Measurements from ENCODE around the gene ADI1. TPM values are rescaled to one million over a fixed set of nuclear protein-coding genes. Genes with fewer than 3 reads are reported as not detected.

Gene ADI1
- total RNA-seq, 1 donor from 2014 or later, result 38.1 TPM

DNA sequence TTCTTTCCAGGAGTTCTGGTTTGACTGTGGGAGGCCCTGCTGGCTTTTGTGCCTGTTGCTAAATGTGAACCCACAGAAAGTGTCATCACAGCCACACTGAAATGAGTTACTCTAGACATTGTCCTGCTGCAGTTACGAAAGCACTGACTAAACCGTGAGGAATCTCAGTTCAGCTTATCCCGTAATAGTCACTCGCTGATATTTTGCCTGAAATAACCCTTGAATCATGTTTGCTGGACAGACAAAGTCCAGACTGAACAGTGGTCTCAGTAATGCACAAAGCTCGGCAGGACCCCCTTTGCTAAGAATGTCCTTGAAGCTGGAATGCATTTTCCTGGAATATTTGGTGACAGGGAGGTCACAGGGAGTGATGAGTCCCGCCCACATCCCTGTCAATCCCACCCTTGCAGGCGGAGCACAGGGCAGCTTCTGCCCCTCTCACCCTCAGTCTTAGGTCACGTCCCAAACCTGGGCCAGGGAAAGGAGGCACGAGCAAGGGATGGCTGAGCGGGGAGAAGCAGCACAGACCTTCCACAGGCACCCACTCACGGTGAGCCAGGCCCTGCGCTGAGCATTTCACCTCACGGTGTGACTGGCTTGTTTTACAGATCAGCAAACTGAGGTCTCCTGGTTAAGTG is 53.4 kb downstream of the ADI1 start:
- Histone ChIP-seq H3K27ac (ENCODE audit: low read depth, low read length) (no peak overlapping the region), H3K27me3 (ENCODE audit: control insufficient read depth in 3 of 3, insufficient read depth in 3 of 3, low read length in 3 of 3) (no peaks in the 10 kb centered on the region), H3K4me3 (ENCODE audit: low read length in 3 of 3) (no peak overlapping the region), H3K36me3 (ENCODE audit: control insufficient read depth in 3 of 3, insufficient read depth in 3 of 3, low read length in 3 of 3) (peaks cover 38 to 44% (median 42%) of the 10 kb centered on the region in 3 donors), H3K9ac (ENCODE audit: low read depth in 1 of 3, low read length in 3 of 3) (peak overlapping the region in 2 of 3 donors; percentile 18 to 35), H3K9me3 (ENCODE audit: control insufficient read depth in 3 of 3, low read length in 3 of 3) (no peaks in the 10 kb centered on the region), H3K4me1 (ENCODE audit: control insufficient read depth in 3 of 3, insufficient read depth in 3 of 3, low read length in 3 of 3) (peaks cover 40 to 48% (median 40%) of the 10 kb centered on the region in 3 donors)

- Histone ChIP-seq H3K27ac (ENCODE audit: low read depth, low read length) (no peak overlapping the region), H3K9ac (ENCODE audit: low read depth in 1 of 3, low read length in 3 of 3) (no peak overlapping the region), H3K4me1 (ENCODE audit: control insufficient read depth in 3 of 3, insufficient read depth in 3 of 3, low read length in 3 of 3) (peaks cover 40 to 49% (median 44%) of the 10 kb centered on the region in 3 donors), H3K9me3 (ENCODE audit: control insufficient read depth in 3 of 3, low read length in 3 of 3) (no peaks in the 10 kb centered on the region), H3K4me3 (ENCODE audit: low read length in 3 of 3) (no peak overlapping the region), H3K36me3 (ENCODE audit: control insufficient read depth in 3 of 3, insufficient read depth in 3 of 3, low read length in 3 of 3) (peaks cover 38 to 47% (median 42%) of the 10 kb centered on the region in 3 donors), H3K27me3 (ENCODE audit: control insufficient read depth in 3 of 3, insufficient read depth in 3 of 3, low read length in 3 of 3) (no peaks in the 10 kb centered on the region)
Observed at GRCh38 chr2:3465328-3465727, 54.0 kb downstream of the ADI1 start.

GRCh38 chr2:3464401-3465005 is 54.8 kb downstream of the ADI1 start:
- H3K9ac ChIP-seq (ENCODE audit: low read depth in 1 of 3, low read length in 3 of 3), result no peak overlapping the region
- peaks cover 38 to 47% (median 42%) of the 10 kb centered on the region in 3 donors for H3K36me3 ChIP-seq (ENCODE audit: control insufficient read depth in 3 of 3, insufficient read depth in 3 of 3, low read length in 3 of 3)
- no peak overlapping the region for H3K4me3 ChIP-seq (ENCODE audit: low read length in 3 of 3)
- peaks cover 39 to 49% (median 44%) of the 10 kb centered on the region in 3 donors for H3K4me1 ChIP-seq (ENCODE audit: control insufficient read depth in 3 of 3, insufficient read depth in 3 of 3, low read length in 3 of 3)
- no peaks in the 10 kb centered on the region for H3K27me3 ChIP-seq (ENCODE audit: control insufficient read depth in 3 of 3, insufficient read depth in 3 of 3, low read length in 3 of 3)
- H3K27ac ChIP-seq (ENCODE audit: low read depth, low read length), result no peak overlapping the region
- no peaks in the 10 kb centered on the region for H3K9me3 ChIP-seq (ENCODE audit: control insufficient read depth in 3 of 3, low read length in 3 of 3)

- H3K27ac ChIP-seq (ENCODE audit: low read depth, low read length), result no peak overlapping the region
Observed at GRCh38 chr2:3463944-3464343, 55.4 kb downstream of the ADI1 start.

GRCh38 chr2:3463186-3463835 is 56.0 kb downstream of the ADI1 start:
- Histone ChIP-seq H3K27ac (ENCODE audit: low read depth, low read length) (no peak overlapping the region), H3K27me3 (ENCODE audit: control insufficient read depth in 3 of 3, insufficient read depth in 3 of 3, low read length in 3 of 3) (no peaks in the 10 kb centered on the region), H3K36me3 (ENCODE audit: control insufficient read depth in 3 of 3, insufficient read depth in 3 of 3, low read length in 3 of 3) (peaks cover 35 to 45% (median 35%) of the 10 kb centered on the region in 3 donors), H3K4me1 (ENCODE audit: control insufficient read depth in 3 of 3, insufficient read depth in 3 of 3, low read length in 3 of 3) (peaks cover 41 to 50% (median 47%) of the 10 kb centered on the region in 3 donors), H3K9ac (ENCODE audit: low read depth in 1 of 3, low read length in 3 of 3) (no peak overlapping the region), H3K9me3 (ENCODE audit: control insufficient read depth in 3 of 3, low read length in 3 of 3) (no peaks in the 10 kb centered on the region), H3K4me3 (ENCODE audit: low read length in 3 of 3) (no peak overlapping the region)

More at GRCh38 chr2:3463944-3464343, 55.4 kb downstream of the ADI1 start:
- Histone ChIP-seq H3K4me1 (ENCODE audit: control insufficient read depth in 3 of 3, insufficient read depth in 3 of 3, low read length in 3 of 3) (peaks cover 41 to 50% (median 45%) of the 10 kb centered on the region in 3 donors), H3K9ac (ENCODE audit: low read depth in 1 of 3, low read length in 3 of 3) (peak overlapping the region in 1 of 3 donors; percentile 25), H3K27me3 (ENCODE audit: control insufficient read depth in 3 of 3, insufficient read depth in 3 of 3, low read length in 3 of 3) (no peaks in the 10 kb centered on the region), H3K4me3 (ENCODE audit: low read length in 3 of 3) (no peak overlapping the region), H3K9me3 (ENCODE audit: control insufficient read depth in 3 of 3, low read length in 3 of 3) (no peaks in the 10 kb centered on the region), H3K36me3 (ENCODE audit: control insufficient read depth in 3 of 3, insufficient read depth in 3 of 3, low read length in 3 of 3) (peaks cover 37 to 47% (median 40%) of the 10 kb centered on the region in 3 donors)

- H3K4me1 ChIP-seq (ENCODE audit: control insufficient read depth in 3 of 3, insufficient read depth in 3 of 3, low read length in 3 of 3), result peaks cover 41 to 50% (median 49%) of the 10 kb centered on the region in 3 donors
Observed at GRCh38 chr2:3462493-3463104, 56.7 kb downstream of the ADI1 start.

DNA sequence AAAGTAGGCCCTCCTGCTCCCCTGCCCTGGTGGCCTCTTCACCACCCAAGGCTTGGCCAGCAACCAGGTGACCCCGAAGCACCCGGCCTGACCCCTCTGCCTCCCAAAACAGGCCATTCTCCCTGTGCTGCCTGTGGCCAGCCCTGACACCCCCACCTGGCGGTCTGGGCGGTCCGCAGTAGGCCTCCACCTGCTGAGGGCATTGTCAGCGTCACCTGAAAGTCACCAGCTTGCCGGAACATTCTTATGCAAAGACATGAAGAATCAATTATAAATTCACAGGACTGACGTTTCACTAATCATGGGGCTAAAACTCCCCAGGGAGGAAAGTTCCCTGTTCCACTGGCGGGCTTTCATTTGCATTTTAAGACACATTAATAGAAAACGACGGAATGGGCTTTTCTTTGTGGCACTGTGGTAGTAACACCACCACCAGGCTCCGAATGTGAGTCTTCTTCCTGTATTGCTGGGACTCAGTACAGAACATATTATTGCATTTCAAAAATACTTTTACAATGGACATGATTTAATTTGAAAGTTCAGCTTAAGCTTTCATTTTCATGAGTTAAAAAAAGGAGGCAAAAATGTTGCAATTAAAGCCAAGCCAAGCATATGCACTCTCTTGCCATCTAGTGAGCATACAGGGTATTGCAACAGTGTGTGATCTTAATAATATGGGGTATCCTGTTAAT is 57.4 kb downstream of the ADI1 start:
- Histone ChIP-seq H3K27ac (ENCODE audit: low read depth, low read length) (no peak overlapping the region), H3K9ac (ENCODE audit: low read depth in 1 of 3, low read length in 3 of 3) (peak overlapping the region in 1 of 3 donors; percentile 7), H3K36me3 (ENCODE audit: control insufficient read depth in 3 of 3, insufficient read depth in 3 of 3, low read length in 3 of 3) (peaks cover 29 to 39% (median 32%) of the 10 kb centered on the region in 3 donors)

More at GRCh38 chr2:3462493-3463104, 56.7 kb downstream of the ADI1 start:
- no peak overlapping the region for H3K9ac ChIP-seq (ENCODE audit: low read depth in 1 of 3, low read length in 3 of 3)
- H3K36me3 ChIP-seq (ENCODE audit: control insufficient read depth in 3 of 3, insufficient read depth in 3 of 3, low read length in 3 of 3), result peaks cover 33 to 45% (median 35%) of the 10 kb centered on the region in 3 donors
- no peaks in the 10 kb centered on the region for H3K9me3 ChIP-seq (ENCODE audit: control insufficient read depth in 3 of 3, low read length in 3 of 3)
- no peak overlapping the region for H3K27ac ChIP-seq (ENCODE audit: low read depth, low read length)
- no peak overlapping the region for H3K4me3 ChIP-seq (ENCODE audit: low read length in 3 of 3)
- H3K27me3 ChIP-seq (ENCODE audit: control insufficient read depth in 3 of 3, insufficient read depth in 3 of 3, low read length in 3 of 3), result no peaks in the 10 kb centered on the region

GRCh38 chr2:3460831-3461800 is 58.2 kb downstream of the ADI1 start:
- Histone ChIP-seq H3K9me3 (ENCODE audit: control insufficient read depth in 3 of 3, low read length in 3 of 3) (no peaks in the 10 kb centered on the region), H3K9ac (ENCODE audit: low read depth in 1 of 3, low read length in 3 of 3) (peak overlapping the region in 2 of 3 donors; percentile 10 to 74), H3K36me3 (ENCODE audit: control insufficient read depth in 3 of 3, insufficient read depth in 3 of 3, low read length in 3 of 3) (peaks cover 28 to 35% (median 29%) of the 10 kb centered on the region in 3 donors), H3K27me3 (ENCODE audit: control insufficient read depth in 3 of 3, insufficient read depth in 3 of 3, low read length in 3 of 3) (no peaks in the 10 kb centered on the region), H3K27ac (ENCODE audit: low read depth, low read length) (no peak overlapping the region), H3K4me3 (ENCODE audit: low read length in 3 of 3) (peak overlapping the region in 2 of 3 donors; percentile 0 to 13), H3K4me1 (ENCODE audit: control insufficient read depth in 3 of 3, insufficient read depth in 3 of 3, low read length in 3 of 3) (peaks cover 36 to 43% (median 43%) of the 10 kb centered on the region in 3 donors)

More for the DNA sequence above, 57.4 kb downstream of the ADI1 start:
- no peaks in the 10 kb centered on the region for H3K27me3 ChIP-seq (ENCODE audit: control insufficient read depth in 3 of 3, insufficient read depth in 3 of 3, low read length in 3 of 3)
- H3K9me3 ChIP-seq (ENCODE audit: control insufficient read depth in 3 of 3, low read length in 3 of 3), result no peaks in the 10 kb centered on the region
- peaks cover 41 to 50% (median 49%) of the 10 kb centered on the region in 3 donors for H3K4me1 ChIP-seq (ENCODE audit: control insufficient read depth in 3 of 3, insufficient read depth in 3 of 3, low read length in 3 of 3)
- no peak overlapping the region for H3K4me3 ChIP-seq (ENCODE audit: low read length in 3 of 3)
